CD4-positive, alpha-beta memory T cell (primary cell): ENCODE results near the gene RPL32. TPM values are rescaled to one million over a fixed set of nuclear protein-coding genes. Genes with fewer than 3 reads are reported as not detected.

Experiments
- CTCF ChIA-PET: fragments of 350-600 bp; sonication (Branson Sonifier 250); formaldehyde crosslinking; loops from one replicate; lab custom pipeline; 2021; ENCODE audit warnings: inconsistent platforms; ENCODE audit not compliant: partially characterized antibody; lab: Charles Lee
- POLR2A ChIA-PET: fragments of 350-600 bp; sonication (Branson Sonifier 250); formaldehyde crosslinking; loops from one replicate; lab custom pipeline; 2021; ENCODE audit not compliant: partially characterized antibody; lab: Charles Lee
- DNase-seq, 5 donors: peaks; one replicate each; pipeline versions ENCODE4 v3.0.0 to v3.0.0-alpha.2; 2020 to 2022; ENCODE audit warnings: mixed read lengths in 1 of 5
- H3K27ac ChIP-seq: one replicate; pipeline ENCODE4 v1.7.0; 2013; ENCODE audit warnings: low read depth, low read length
- H3K27me3 ChIP-seq: 2 replicates; pipeline ENCODE4 v1.7.0; 2013; ENCODE audit warnings: mild to moderate bottlenecking, low read length, moderate library complexity; ENCODE audit not compliant: insufficient read depth
- H3K36me3 ChIP-seq: 2 replicates; pipeline ENCODE4 v1.7.0; 2013; ENCODE audit warnings: mild to moderate bottlenecking, low read length, moderate library complexity; ENCODE audit not compliant: insufficient read depth
- H3K4me1 ChIP-seq: 2 replicates; pipeline ENCODE4 v1.7.0; 2013; ENCODE audit warnings: mild to moderate bottlenecking, low read length, moderate library complexity; ENCODE audit not compliant: insufficient read depth
- H3K4me3 ChIP-seq, 2 donors: one replicate each; pipeline ENCODE4 v1.7.0; 2013; ENCODE audit warnings: low read length in 2 of 2, mild to moderate bottlenecking in 1 of 2
- H3K9me3 ChIP-seq, 2 donors: one replicate each; pipeline ENCODE4 v1.7.0; 2013; ENCODE audit warnings: low read length in 2 of 2, control low read depth in 1 of 2; ENCODE audit not compliant: control insufficient read depth in 1 of 2
- H3K27ac Mint-ChIP-seq, 7 donors: one replicate each; pipeline ENCODE4 v1.8.0; 2020 to 2021; ENCODE audit warnings: mixed read lengths in 7 of 7, mild to moderate bottlenecking in 6 of 7, inconsistent platforms in 3 of 7, moderate library complexity in 3 of 7
- H3K27me3 Mint-ChIP-seq, 2 donors: one replicate each; pipeline ENCODE4 v1.8.0; 2020 to 2021; ENCODE audit warnings: mixed read lengths in 2 of 2
- H3K36me3 Mint-ChIP-seq, 2 donors: one replicate each; pipeline ENCODE4 v1.8.0; 2020 to 2021; ENCODE audit warnings: mixed read lengths in 2 of 2, inconsistent platforms in 1 of 2, mild to moderate bottlenecking in 1 of 2
- H3K4me1 Mint-ChIP-seq, 4 donors: one replicate each; pipeline ENCODE4 v1.8.0; 2020 to 2021; ENCODE audit warnings: mixed read lengths in 4 of 4, mild to moderate bottlenecking in 1 of 4
- H3K4me3 Mint-ChIP-seq, 8 donors: one replicate each; pipeline ENCODE4 v1.8.0; 2020 to 2021; ENCODE audit warnings: mixed read lengths in 8 of 8, mild to moderate bottlenecking in 7 of 8, moderate library complexity in 6 of 8, inconsistent platforms in 3 of 8
- H3K9me3 Mint-ChIP-seq, 8 donors: one replicate each; pipeline ENCODE4 v1.8.0; 2020 to 2021; ENCODE audit warnings: mixed read lengths in 8 of 8, mild to moderate bottlenecking in 5 of 8, inconsistent platforms in 3 of 8, moderate library complexity in 1 of 8
- intact Hi-C: fragments of 100-400 bp; cut with micrococcal nuclease; formaldehyde crosslinking; loops from one replicate; pipeline ENCODE4 v1.15.1; 2023
- polyA plus RNA-seq, 2 donors: library from polyadenylated mRNA; unstranded; fragments of 300-500 nt; fragmentation: Illumina TruSeq; gene quantifications; one replicate each; pipeline ENCODE4 v1.2.3, GENCODE V29; 2021
- total RNA-seq, 2 experiments: library from RNA; stranded (reverse); gene quantifications; one replicate each; pipeline ENCODE4 v1.2.3, GENCODE V29; 2021

The RPL32 gene
- total and polyA plus RNA-seq, 4 experiments from 2014 or later = 2,040 to 3,480 (median 3,340) TPM

DNA sequence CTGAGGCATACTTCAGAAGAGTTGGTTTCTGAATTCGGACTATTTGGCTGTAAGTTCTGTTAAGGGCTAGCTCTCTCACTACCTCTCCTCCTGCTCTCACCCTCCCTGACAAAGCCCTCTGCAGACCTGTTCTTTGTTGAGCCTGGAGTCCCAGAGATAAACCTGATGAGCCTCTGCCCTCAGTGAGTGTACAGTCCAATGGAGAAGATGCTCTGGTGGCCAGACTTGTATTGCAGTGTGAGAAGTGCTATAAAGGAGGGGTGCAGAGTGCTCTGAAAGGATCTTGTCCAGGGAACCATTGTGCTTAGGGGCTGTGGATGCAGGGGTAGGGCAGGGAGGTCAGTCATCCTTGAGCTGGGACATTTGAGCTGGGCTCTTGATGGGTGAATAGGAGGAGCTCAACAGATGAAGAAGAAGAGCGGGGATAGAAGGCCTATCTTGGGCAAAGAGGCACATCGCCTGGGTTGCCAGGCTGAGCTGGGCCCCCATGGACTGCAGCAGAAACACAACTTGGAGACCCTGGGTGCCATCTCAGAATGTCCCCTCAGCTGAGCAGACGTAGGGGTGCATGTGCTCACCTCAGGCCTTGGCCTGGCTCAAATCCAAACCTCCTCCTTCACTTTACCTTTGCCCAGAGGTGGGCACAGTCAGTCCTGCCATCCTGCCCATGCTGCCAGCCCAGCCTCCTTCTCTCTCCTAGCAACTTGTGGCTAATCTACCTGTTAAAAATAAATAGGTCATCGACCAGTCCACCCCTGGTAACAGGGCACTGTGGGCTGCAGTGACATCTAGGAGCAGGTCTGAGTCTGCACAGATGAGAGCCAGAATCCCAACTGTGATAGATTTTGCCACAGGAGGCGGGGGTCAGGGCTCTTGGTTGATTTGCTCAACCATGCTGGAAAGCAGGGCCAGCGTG lies 41.6 kb downstream of the RPL32 start:
- intact Hi-C loops = no loop called here
- Histone ChIP-seq H3K27ac (no peak overlapping the region), H3K4me3 (no peak overlapping the region), H3K4me1 (peaks cover 9% of the 10 kb centered on the region), H3K27me3 (no peaks in the 10 kb centered on the region), H3K36me3 (no peaks in the 10 kb centered on the region), H3K9me3 (no peaks in the 10 kb centered on the region)
- no peaks in the 10 kb centered on the region for H3K36me3 Mint-ChIP-seq
- H3K9me3 Mint-ChIP-seq = no peaks in the 10 kb centered on the region
- no peak for DNase-seq
- H3K4me1 Mint-ChIP-seq = peaks cover 2 to 22% (median 11%) of the 10 kb centered on the region in 4 donors
- POLR2A ChIA-PET = no interaction called here
- no peak overlapping the region for H3K27ac Mint-ChIP-seq
- H3K4me3 Mint-ChIP-seq = peak overlapping the region in 2 of 8 donors; percentile 12 to 55
- H3K27me3 Mint-ChIP-seq = peaks cover 0 to 6% of the 10 kb centered on the region in 2 donors
- CTCF ChIA-PET = interaction anchor here (1.2 to 6.5 kb wide), 2 partner anchors 10 to 13 kb away, joined by 3 to 55 read pairs; no protein-coding TSS in a partner anchor

DNA sequence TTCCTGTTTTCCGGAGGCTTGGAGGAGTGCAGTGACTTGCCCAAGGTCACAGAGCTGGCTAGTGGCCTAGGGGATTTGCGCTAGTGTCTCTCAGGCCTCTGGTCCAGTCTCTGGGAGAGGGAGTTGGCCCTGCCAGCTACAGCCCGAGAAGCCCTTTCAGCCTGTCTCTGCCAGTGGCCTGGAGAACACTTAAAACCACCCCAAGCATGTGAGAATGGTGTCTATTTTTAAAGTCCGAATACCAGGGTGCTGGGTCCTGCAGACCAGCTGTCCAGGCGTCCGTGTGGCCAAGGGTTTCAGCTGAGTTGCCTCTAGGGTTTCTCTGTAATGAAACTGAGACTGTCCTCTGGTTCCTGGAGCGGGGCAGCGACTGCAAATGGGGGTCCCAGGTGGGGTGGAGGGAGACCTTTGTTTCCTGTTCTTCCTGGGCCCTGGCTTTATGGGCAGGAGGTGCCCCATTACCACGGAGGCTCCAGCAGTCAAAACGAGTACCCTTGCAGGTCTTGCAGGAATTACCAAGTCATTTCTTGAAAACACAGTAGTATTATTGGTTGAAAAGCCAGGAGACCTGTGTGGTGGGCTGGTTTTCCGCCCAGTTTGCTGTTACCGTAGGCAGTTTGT lies 42.7 kb downstream of the RPL32 start:
- Histone ChIP-seq H3K9me3 (no peaks in the 10 kb centered on the region), H3K27ac (no peak overlapping the region), H3K27me3 (no peaks in the 10 kb centered on the region), H3K4me1 (peaks cover 9% of the 10 kb centered on the region), H3K4me3 (no peak overlapping the region), H3K36me3 (no peaks in the 10 kb centered on the region)
- peaks cover 0 to 6% of the 10 kb centered on the region in 2 donors for H3K27me3 Mint-ChIP-seq
- peaks cover 2 to 22% (median 11%) of the 10 kb centered on the region in 4 donors for H3K4me1 Mint-ChIP-seq
- H3K9me3 Mint-ChIP-seq = no peaks in the 10 kb centered on the region
- no peaks in the 10 kb centered on the region for H3K36me3 Mint-ChIP-seq
- peak overlapping the region in 2 of 8 donors; percentile 12 to 54 for H3K4me3 Mint-ChIP-seq
- CTCF ChIA-PET = interaction anchor here (6.5 kb wide), 1 partner anchor 11 kb away, joined by 55 read pairs; no protein-coding TSS in a partner anchor
- intact Hi-C loops = no loop called here
- POLR2A ChIA-PET = interaction anchor here (3.1 to 5.2 kb wide), 2 partner anchors 11 to 43 kb away, joined by 21 to 25 read pairs; partner anchors contain the start of gene RPL32
- no peak overlapping the region for H3K27ac Mint-ChIP-seq
- DNase-seq = no peak

DNA sequence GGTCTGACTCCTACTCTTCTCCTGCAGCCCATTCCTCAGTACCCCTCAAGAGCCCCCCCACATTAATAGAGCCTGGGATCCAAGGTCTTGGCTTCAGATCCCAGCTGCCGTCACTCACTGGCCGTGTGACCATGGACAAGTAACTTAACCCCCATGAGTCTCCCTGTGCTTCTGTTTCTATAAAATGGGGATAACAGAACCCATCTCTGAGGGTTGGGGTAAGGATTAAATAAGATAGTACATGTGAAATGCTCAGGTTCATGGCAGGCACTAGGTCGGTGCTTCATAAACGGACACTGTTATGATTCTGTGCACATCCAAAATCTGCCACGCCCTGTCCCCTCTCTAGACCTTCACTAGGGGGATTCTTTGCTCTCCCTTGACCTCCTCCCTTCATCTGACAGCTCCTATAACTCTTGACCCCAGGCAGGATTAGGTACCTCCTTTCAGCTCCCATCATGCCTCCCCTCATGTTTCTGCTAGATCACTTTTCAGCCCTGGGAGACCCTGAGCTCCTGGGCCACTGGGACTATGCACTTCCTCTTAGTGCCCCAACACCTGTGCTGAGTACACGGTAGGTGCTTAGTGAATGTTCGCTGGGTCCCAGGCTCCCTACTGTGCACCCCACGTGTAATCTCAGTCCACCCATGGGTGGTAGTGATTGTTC lies 43.3 kb downstream of the RPL32 start:
- H3K27ac ChIP-seq = no peak overlapping the region
- H3K4me3 ChIP-seq = no peak overlapping the region
- no peaks in the 10 kb centered on the region for H3K27me3 ChIP-seq
- no peak for DNase-seq
- intact Hi-C loops = no loop called here
- ChIA-PET POLR2A (interaction anchor here (3.1 to 5.2 kb wide), 2 partner anchors 12 to 44 kb away, joined by 21 to 25 read pairs; partner anchors contain the start of gene RPL32), CTCF (interaction anchor here (2.3 to 6.5 kb wide), 3 partner anchors 11 to 44 kb away, joined by 15 to 55 read pairs (median 16); partner anchors contain the start of gene RPL32)
- peaks cover 9% of the 10 kb centered on the region for H3K4me1 ChIP-seq
- Mint-ChIP-seq H3K27ac (peak overlapping the region in 2 of 7 donors; percentile 49 to 63), H3K4me3 (peak overlapping the region in 7 of 8 donors; percentile 36 to 72 (median 56)), H3K27me3 (peaks cover 0 to 6% of the 10 kb centered on the region in 2 donors), H3K4me1 (peaks cover 2 to 22% (median 11%) of the 10 kb centered on the region in 4 donors), H3K36me3 (no peaks in the 10 kb centered on the region), H3K9me3 (no peaks in the 10 kb centered on the region)
- no peaks in the 10 kb centered on the region for H3K36me3 ChIP-seq
- no peaks in the 10 kb centered on the region for H3K9me3 ChIP-seq

DNA sequence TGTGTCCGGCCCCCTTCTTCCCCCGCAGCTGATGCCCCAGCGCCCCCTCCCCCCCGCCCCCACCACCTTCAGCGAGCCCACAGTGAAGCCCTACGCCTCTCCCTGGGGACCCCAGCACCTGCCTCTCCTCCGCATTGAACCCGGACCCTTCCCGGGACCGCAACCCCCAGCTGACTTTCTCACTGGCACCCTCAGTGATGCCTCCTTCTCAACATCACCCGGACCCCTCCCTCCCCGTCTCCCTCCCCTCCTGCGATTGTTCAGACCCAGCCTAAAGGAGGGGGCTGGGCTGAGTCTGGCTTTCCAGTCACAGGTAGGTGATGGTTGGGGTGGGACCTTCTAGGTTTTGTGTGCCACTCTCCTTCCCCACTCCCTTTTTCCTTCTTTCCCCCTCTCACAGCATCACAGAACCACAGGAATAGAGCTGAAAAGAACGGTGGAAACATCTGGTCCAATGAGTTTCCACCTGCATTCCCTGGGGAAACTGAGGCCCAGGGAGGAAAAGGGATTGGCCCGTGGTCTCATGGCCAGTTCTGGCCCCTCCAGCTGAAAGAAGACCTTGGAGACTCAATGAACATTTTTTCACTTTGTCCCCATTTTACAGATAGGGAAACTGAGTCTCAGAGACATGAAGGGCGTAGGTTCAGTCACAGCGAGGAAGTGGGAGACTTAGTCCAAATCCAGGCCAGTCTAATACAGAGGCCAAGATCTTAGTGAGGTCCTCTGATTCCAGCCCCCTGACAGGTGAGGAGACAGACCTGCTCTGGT lies 44.1 kb downstream of the RPL32 start:
- H3K9me3 Mint-ChIP-seq = no peaks in the 10 kb centered on the region
- intact Hi-C loops = no loop called here
- POLR2A ChIA-PET = interaction anchor here (1.6 to 5.2 kb wide), 3 partner anchors 12 to 44 kb away, joined by 4 to 25 read pairs (median 21); partner anchors contain the start of gene RPL32

DNA sequence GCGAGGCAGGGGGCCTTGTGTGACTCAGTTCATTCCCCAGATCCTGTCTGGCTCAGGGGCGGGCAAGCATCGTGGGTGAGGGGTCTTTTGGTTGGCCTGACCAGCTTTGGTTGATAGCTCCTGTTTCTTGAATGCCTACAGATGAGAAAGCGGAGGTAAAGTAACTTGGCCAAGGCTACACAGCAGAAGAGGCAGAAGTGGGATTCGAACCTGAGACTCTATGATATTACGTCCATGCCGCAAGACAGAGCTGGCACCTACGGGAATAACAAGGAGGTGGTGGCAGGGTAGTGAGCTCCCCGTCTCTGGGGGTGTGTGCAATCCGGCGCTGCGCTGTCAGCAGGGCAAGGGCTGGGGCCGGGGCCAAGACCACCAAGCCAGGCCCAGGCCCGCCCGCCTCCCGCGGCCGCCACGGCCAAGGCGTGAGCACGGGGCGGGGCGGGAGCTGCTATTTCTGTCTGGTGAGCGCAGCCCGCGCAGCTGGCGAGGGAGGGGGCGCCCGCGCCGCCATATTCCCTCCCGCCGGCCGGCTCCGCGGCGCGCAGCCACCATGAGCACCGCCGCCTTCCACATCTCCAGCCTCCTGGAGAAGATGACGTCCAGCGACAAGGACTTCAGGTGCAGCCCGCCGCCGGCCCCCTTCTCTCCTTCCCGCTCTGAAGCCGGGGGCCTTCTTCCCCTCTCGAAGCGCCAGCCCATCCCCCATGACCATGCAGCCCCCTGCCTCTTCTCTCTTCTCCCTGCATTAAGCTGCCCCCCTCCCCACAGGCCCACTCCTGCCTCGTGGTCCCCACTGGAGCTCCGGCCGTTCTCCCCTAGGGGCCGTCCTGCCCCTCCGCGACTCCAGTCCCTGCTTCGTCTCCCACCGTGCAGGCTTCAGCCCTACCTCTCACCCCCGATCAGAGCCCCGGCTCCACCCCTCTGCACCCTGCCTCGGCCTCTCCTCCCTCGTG lies 44.9 kb downstream of the RPL32 start, which contains the start of gene CAND2:
CAND2 (plus strand) TSS at position 510 of the 953 bp plus-strand sequence; CDS start at position 551, 41 bp downstream.
- no peaks in the 10 kb centered on the region for H3K36me3 Mint-ChIP-seq
- H3K9me3 Mint-ChIP-seq = no peaks in the 10 kb centered on the region
- peaks cover 2 to 22% (median 11%) of the 10 kb centered on the region in 4 donors for H3K4me1 Mint-ChIP-seq
- CTCF ChIA-PET = interaction anchor here (0.6 to 6.5 kb wide), 5 partner anchors 9 to 96 kb away, joined by 3 to 55 read pairs (median 15); partner anchors contain the start of gene RPL32
- peak within 1 kb of the TSS in 6 of 7 donors; percentile 60 to 84 (median 76) for H3K27ac Mint-ChIP-seq
- Histone ChIP-seq H3K4me3 (peak within 1 kb of the TSS; percentile 43 to 52), H3K36me3 (no peaks in the 10 kb centered on the region), H3K27ac (peak within 1 kb of the TSS; percentile 38), H3K4me1 (peaks cover 9% of the 10 kb centered on the region), H3K27me3 (no peaks in the 10 kb centered on the region), H3K9me3 (no peaks in the 10 kb centered on the region)
- peak; percentile 25 to 52 (median 37) for DNase-seq
- POLR2A ChIA-PET = interaction anchor here (0.9 to 5.2 kb wide), 4 partner anchors 13 to 132 kb away, joined by 3 to 25 read pairs (median 12); partner anchors contain the start of genes RAF1 and RPL32
- peak within 1 kb of the TSS; percentile 86 to 90 (median 87) for H3K4me3 Mint-ChIP-seq
- H3K27me3 Mint-ChIP-seq = peaks cover 0 to 6% of the 10 kb centered on the region in 2 donors
- intact Hi-C loops = loop anchor here (1.0 kb wide), 1 partner anchor 14 kb away; no protein-coding TSS in a partner anchor

More for the DNA sequence above, 44.1 kb downstream of the RPL32 start:
- H3K4me1 Mint-ChIP-seq = peaks cover 2 to 22% (median 11%) of the 10 kb centered on the region in 4 donors
- H3K27me3 Mint-ChIP-seq = peaks cover 0 to 6% of the 10 kb centered on the region in 2 donors
- no peaks in the 10 kb centered on the region for H3K9me3 ChIP-seq
- DNase-seq = no peak
- CTCF ChIA-PET = interaction anchor here (2.3 to 6.5 kb wide), 3 partner anchors 10 to 45 kb away, joined by 15 to 55 read pairs (median 16); partner anchors contain the start of gene RPL32
- peaks cover 9% of the 10 kb centered on the region for H3K4me1 ChIP-seq
- H3K36me3 Mint-ChIP-seq = no peaks in the 10 kb centered on the region
- no peak overlapping the region for H3K4me3 ChIP-seq
- H3K4me3 Mint-ChIP-seq = peak overlapping the region in 7 of 8 donors; percentile 14 to 88 (median 64)
- H3K27ac ChIP-seq = no peak overlapping the region
- H3K36me3 ChIP-seq = no peaks in the 10 kb centered on the region
- no peaks in the 10 kb centered on the region for H3K27me3 ChIP-seq
- H3K27ac Mint-ChIP-seq = peak overlapping the region in 4 of 7 donors; percentile 3 to 63 (median 42)
